Fibroblast of the aortic adventitia (primary cell): ENCODE results near the gene ITSN1. TPM values are rescaled to one million over a fixed set of nuclear protein-coding genes. Genes with fewer than 3 reads are reported as not detected.
A peak's percentile ranks its signal among the peaks of the same experiment; 100 is the strongest.

Experiments used
- DNase-seq: peaks from one replicate; pipeline ENCODE4 v3.0.0-alpha.2; 2010; ENCODE audit warnings: low read depth
- H3K4me3 ChIP-seq: 2 replicates; pipeline ENCODE4 v1.5.1; 2011; ENCODE audit warnings: low read depth, mild to moderate bottlenecking, control low read depth, low read length, moderate library complexity
- CTCF ChIP-seq: IDR thresholded peaks from 2 replicates; pipeline ENCODE4 v1.5.1; 2011; ENCODE audit warnings: mild to moderate bottlenecking, low read length, control low read depth, inconsistent platforms; ENCODE audit not compliant: insufficient read depth
- total RNA-seq: library from RNA; depleted of rRNA; stranded (reverse); fragments of >200 nt; gene quantifications from 2 replicates; pipeline ENCODE4 v1.2.3, GENCODE V29; 2012; ENCODE audit warnings: low replicate concordance

The ITSN1 gene
- total RNA-seq, 1 donor = 35.0 TPM

- no peak overlapping the region for H3K4me3 ChIP-seq
- no peak for DNase-seq
- no peak for TF ChIP-seq CTCF
These were observed 194.1 kb downstream of the ITSN1 start for GRCh38 chr21:33836408-33836807.

DNA sequence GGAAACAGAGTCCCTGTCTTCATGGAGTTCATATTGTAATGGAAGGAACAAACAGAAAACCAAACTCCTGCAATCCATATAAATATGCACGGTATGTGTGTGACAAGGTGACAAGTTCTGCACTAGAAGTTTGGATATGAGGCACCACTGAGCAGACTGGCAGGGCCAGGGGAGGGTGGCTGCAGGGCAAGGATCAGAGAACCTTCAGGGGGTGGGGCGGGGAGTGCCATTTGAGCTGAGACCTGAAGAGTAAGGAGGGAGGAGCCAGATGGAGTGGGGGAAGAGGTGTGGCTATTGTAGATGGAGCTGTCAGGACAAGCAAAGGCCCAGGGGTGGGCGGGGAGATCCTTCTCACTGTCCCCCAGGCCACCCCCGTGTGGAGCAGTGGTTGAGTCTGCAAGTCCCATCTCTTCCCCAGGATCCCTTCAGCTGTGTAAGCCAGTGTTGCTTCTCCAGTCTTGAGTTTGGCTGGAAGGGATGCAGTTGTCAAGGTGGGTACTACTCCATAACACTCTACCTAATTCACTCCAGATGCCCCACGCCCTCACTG lies 196.9 kb downstream of the ITSN1 start:
- no peak for DNase-seq
- no peak overlapping the region for H3K4me3 ChIP-seq
- TF ChIP-seq CTCF = no peak

GRCh38 chr21:33839806-33840205 lies 197.5 kb downstream of the ITSN1 start:
- TF ChIP-seq CTCF = no peak
- DNase-seq = no peak
- no peak overlapping the region for H3K4me3 ChIP-seq

DNA sequence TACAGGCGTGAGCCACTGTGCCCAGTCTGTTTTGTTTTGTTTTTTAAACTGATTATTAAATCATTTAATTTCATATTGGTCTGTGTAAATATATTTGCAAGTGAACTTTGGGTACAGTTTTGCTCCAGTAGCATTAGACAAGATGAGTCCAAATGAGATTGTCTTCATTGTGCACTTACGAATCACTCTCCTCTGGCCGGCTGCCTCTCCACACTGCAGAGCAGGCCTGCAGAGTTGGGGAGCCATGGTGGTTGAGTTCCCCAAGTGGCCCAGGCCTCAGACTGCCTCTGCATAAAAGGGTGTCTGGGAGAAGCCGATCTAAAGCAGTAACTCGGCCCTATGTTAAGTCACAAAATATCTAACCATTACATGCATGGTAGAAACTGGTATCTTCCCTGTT lies 198.5 kb downstream of the ITSN1 start:
- TF ChIP-seq CTCF = no peak
- H3K4me3 ChIP-seq = no peak overlapping the region
- DNase-seq = no peak

DNA sequence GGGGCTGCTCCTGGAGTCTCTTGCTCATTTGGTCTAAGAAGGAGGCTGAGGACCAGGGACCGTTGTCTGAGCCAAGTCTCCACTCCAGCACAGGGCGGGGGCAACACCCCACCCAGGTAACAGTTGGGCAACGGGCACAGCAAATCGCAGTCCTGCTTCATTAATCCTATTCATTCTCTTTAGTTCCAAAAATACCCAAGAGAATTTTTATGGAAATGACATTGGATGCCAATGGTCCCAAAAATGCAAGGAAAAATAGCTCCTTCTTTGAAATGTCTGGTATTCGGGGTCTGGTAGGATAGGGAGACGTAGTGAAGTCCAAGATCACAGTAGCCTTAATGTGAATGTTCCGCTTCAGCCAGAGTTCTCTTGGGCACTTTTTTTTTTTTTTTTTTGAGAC lies 199.3 kb downstream of the ITSN1 start:
- H3K4me3 ChIP-seq = no peak overlapping the region
- no peak for TF ChIP-seq CTCF

GRCh38 chr21:33843216-33843615 lies 200.9 kb downstream of the ITSN1 start:
- H3K4me3 ChIP-seq = no peak overlapping the region
- peak; percentile 20 for DNase-seq
- TF ChIP-seq CTCF = no peak

More for the DNA sequence above, 199.3 kb downstream of the ITSN1 start:
- DNase-seq = no peak

DNA sequence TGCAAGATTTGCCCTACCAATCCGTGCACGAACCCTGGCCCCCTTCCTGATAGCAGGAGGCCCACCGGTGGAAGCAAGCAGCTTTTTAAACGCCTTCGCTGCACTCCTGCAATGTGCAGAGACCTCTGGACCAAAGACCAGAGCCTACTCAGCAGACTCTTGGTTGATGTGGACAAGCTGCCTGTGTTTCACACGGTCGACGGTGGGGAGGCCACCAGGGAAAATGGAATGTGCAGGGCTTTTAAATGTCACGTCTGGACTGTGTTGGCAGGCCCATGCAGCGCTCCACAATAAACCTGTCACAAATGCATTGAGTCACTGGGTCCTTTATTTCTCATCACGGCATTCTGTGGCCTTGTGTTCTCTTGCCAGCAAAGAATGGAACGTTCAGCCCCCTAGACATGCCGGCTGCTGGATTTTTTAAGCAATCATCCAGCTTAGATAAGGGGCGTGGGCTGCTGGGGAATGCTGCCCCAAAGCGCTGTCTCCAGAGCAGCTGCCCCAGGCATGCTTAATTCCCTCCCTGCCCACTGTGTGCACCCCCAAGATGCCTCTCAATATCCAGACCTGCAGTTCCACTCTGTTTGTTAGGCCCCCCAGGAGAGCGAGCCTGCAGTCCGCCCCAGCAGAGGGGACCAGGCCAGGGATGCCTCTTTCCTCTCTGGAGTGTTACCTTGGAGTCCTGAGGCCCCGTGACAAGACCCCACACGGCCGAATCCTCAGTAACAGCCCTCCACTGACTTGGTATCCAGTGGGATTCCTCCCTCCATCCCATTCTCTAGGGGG lies 202.0 kb downstream of the ITSN1 start:
- TF ChIP-seq CTCF = no peak
- DNase-seq = peak; percentile 30
- no peak overlapping the region for H3K4me3 ChIP-seq
